Posterior cingulate gyrus (tissue), 11 donors: ENCODE results near the gene CDC42SE2.
"Not testable (repeated sequence)": the region's sequence is repeated elsewhere in the genome, so short reads cannot be mapped to it uniquely, and the experiment has no call there.

Source experiments
- DNase-seq, 10 donors: peaks; one replicate each; pipeline versions ENCODE4 v3.0.0 to v3.0.0-alpha.2; 2020 to 2021; ENCODE audit warnings: mixed read lengths in 3 of 10
- intact Hi-C: fragments of 100-400 bp; cut with DNase I; formaldehyde crosslinking; loops from one replicate; pipeline ENCODE4 v1.15.1; 2023

The CDC42SE2 gene

GRCh38 chr5:131274326-131275063, 10.6 kb downstream of the CDC42SE2 start:
- no peak for DNase-seq
- intact Hi-C loops = no loop called here

- no peak for DNase-seq
- intact Hi-C loops = no loop called here
These were observed 12.2 kb downstream of the CDC42SE2 start for GRCh38 chr5:131276072-131276471.

- intact Hi-C loops = no loop called here
- DNase-seq = no peak
These were observed 13.6 kb downstream of the CDC42SE2 start for GRCh38 chr5:131277447-131277846.

- no peak for DNase-seq
- intact Hi-C loops = no loop called here
These were observed 14.3 kb downstream of the CDC42SE2 start for GRCh38 chr5:131277875-131278740.

- DNase-seq, intact Hi-C loops: not testable (repeated sequence)
These were observed 14.9 kb downstream of the CDC42SE2 start for GRCh38 chr5:131278741-131279124.

GRCh38 chr5:131279204-131279603, 15.4 kb downstream of the CDC42SE2 start:
- no peak for DNase-seq
- intact Hi-C loops = no loop called here

GRCh38 chr5:131280417-131280816, 16.6 kb downstream of the CDC42SE2 start:
- no peak for DNase-seq
- intact Hi-C loops = no loop called here

- intact Hi-C loops = no loop called here
- DNase-seq = no peak
These were observed 17.4 kb downstream of the CDC42SE2 start for GRCh38 chr5:131281133-131281867.

GRCh38 chr5:131281868-131282234, 18.0 kb downstream of the CDC42SE2 start:
- DNase-seq = no peak
- intact Hi-C loops = no loop called here

GRCh38 chr5:131282235-131282634, 18.4 kb downstream of the CDC42SE2 start:
- intact Hi-C loops = no loop called here
- DNase-seq = no peak

GRCh38 chr5:131285703-131286399, 22.0 kb downstream of the CDC42SE2 start:
- DNase-seq = no peak
- intact Hi-C loops = no loop called here

- no peak for DNase-seq
These were observed 22.5 kb downstream of the CDC42SE2 start for GRCh38 chr5:131286400-131286715.

GRCh38 chr5:131288328-131288727, 24.5 kb downstream of the CDC42SE2 start:
- no peak for DNase-seq
- intact Hi-C loops = no loop called here

More at GRCh38 chr5:131286400-131286715, 22.5 kb downstream of the CDC42SE2 start:
- intact Hi-C loops = no loop called here

- DNase-seq = no peak
- intact Hi-C loops = no loop called here
These were observed 25.9 kb downstream of the CDC42SE2 start for GRCh38 chr5:131289738-131290137.

GRCh38 chr5:131296213-131296672, 32.4 kb downstream of the CDC42SE2 start:
- intact Hi-C loops = no loop called here
- DNase-seq = no peak

- DNase-seq = no peak
- intact Hi-C loops = no loop called here
These were observed 34.0 kb downstream of the CDC42SE2 start for GRCh38 chr5:131297886-131298285.

- intact Hi-C loops = no loop called here
- DNase-seq = no peak
These were observed 35.6 kb downstream of the CDC42SE2 start for GRCh38 chr5:131299465-131299864.

- DNase-seq = no peak
- intact Hi-C loops = no loop called here
These were observed 38.7 kb downstream of the CDC42SE2 start for GRCh38 chr5:131302506-131302905.

GRCh38 chr5:131303537-131303936, 39.7 kb downstream of the CDC42SE2 start:
- no peak for DNase-seq
- intact Hi-C loops = no loop called here

- no peak for DNase-seq
These were observed 40.6 kb downstream of the CDC42SE2 start for GRCh38 chr5:131304414-131304813.

More at GRCh38 chr5:131304414-131304813, 40.6 kb downstream of the CDC42SE2 start:
- intact Hi-C loops = no loop called here
